Measurements from ENCODE around the gene MIA3.
"Not testable (repeated sequence)": the region's sequence is repeated elsewhere in the genome, so short reads cannot be mapped to it uniquely, and the experiment has no call there.

The MIA3 gene
- 230 reads per million, percentile 93 among the genes with 10 or more reads in this experiment for total RNA-seq

DNA sequence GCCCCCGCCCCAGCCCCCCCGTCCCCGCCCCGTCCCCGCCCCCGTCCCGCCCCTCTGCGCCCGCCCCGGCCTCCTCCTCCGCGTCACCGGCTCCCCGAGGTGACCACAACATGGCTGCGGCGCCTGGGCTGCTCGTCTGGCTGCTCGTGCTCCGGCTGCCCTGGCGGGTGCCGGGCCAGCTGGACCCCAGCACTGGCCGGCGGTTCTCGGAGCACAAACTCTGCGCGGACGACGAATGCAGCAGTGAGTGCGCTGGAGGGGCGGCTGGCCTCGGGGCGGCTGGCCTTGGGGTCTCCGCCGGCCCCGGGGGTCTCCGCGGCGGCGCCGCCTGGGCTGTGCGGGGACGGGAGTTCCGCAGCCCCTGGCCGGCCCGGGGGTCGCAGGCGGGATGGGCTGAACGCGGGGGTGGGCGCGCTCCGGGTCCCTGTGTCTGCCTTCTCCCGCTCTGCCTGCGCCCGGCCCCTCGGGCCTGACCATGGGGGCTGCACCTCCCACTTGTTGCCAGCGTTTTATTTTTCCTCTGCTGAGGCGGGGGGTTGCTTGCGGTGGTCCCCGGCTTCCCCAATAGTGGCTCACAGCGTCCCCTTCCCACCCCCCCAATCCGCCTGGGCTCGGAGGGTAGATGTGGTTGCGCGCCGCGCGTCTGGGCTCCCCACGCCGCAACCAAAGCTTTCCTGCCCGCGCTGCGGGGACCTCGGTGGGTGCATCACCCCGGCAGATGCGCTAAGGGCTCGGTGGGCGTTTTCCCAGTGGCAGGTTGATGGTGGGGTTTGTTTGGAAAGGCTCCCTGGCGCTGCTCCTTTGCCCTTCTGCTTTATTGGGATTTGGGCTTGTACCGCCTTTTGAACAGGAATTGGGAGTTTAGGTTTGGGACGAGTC, at the start of gene MIA3:
Gene MIA3, plus strand, starts transcription at position 97 of the 879 bp plus-strand sequence. Its CDS starts 14 bp downstream, at position 111.
- peak; percentile 81 for DNase-seq

GRCh38 chr1:222570837-222571236, 47.1 kb upstream of the MIA3 start:
- no peak for DNase-seq

DNA sequence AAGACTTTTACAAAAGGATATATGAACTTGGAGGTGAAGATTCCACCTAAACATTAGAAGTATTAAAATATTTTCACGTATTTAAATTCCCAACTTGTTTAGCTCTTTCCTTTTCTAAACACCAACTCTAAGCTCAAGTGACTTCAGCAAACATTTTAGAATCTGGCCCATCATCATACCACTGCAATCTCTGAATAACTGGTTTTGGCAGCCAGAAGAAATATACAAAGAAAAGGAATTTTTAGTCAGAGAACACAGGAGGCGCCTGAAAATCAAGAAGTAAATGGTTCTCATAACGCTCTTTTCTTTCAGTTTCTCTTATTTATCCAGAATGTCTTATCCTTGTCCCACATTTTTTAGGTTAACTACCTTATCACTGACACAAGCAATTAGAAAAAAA, 38.6 kb upstream of the MIA3 start:
- no peak for DNase-seq

- DNase-seq = no peak
Measured at GRCh38 chr1:222582099-222582774, 35.7 kb upstream of the MIA3 start.

DNA sequence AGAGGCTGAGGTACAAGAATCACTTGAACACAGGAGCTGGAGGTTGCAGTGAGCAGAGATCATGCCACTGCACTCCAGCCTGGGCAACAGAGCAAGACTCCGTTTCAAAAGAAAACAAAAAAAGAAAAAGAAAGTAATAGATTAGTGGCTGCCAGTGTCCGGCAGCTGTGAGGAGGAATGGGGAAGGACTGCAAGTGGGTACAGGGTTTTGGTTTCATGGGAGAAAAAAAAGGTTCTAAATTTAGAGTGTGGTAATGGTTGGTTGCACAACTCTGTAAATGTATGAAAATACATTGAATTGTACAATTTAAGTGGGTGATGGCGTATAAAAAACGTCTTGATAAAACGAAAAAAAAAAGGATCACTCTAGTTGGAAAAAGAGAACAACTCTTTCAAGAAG, 34.8 kb upstream of the MIA3 start:
- no peak for DNase-seq

GRCh38 chr1:222586842-222587241, 31.1 kb upstream of the MIA3 start:
- no peak for DNase-seq

- no peak for DNase-seq
Measured at GRCh38 chr1:222588135-222588534, 29.8 kb upstream of the MIA3 start.

DNA sequence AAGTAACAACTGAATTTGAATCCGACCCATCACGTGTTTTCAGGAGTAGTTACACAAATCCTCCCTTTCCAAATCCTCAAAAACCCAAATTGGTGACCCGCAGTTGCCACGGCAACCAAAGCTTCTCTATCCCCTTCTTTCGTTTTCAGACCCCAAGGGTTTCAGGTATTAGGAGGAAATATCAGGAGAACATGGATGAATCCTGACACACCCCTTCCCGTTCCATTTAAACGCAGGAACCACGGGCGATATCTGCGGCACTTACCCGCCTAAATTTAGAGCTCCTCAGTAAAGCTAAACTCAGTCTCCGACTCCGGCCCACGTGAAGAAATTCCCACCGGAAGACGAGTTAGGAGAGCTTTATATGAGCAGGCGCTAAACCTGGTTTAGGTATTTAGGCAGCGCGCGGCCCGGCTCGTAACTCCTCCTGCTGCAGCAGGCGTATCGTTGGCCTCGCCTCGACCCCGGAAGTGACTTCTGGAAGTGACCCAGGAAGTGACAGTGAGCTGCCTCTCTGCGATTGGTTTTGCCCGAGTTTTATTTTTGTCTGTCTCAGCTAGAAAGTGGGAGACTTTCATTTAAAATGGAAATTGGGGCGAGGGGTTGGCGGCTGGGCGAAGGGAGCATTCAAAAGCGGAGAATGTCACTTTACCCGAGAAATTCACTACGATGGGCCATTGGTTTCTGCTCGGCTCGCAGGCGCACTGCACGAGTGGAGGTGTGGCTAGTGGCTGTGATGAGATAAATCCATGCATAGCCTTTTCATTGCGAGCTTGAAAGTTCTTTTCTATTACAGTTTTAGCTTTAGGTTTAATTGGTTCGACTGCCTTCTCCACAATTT, 28.2 kb upstream of the MIA3 start, which contains the start of gene TAF1A:
Gene TAF1A, minus strand, starts transcription at position 472 of the 841 bp plus-strand sequence.
- DNase-seq = peak; percentile 85

- no peak for DNase-seq
Measured at GRCh38 chr1:222592171-222592570, 25.7 kb upstream of the MIA3 start.

DNA sequence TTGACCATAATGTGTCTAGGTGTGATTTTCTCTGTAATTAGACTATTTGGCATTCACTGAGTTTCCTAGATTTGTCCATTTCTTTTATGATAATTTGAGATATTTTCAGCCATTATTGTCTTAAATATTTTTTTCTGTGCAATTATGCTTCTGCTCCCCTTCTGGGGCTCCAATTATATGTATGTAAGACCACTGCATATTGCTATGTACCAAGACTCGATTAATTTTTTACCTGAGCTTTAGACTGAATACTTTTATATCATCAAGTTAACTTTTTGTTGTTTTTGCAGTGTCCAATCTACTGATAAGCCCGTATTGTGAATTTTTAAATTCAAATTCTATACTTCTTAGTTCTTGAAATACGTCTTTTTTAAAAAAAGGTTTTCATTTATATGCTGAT, 23.1 kb upstream of the MIA3 start:
- no peak for DNase-seq

DNA sequence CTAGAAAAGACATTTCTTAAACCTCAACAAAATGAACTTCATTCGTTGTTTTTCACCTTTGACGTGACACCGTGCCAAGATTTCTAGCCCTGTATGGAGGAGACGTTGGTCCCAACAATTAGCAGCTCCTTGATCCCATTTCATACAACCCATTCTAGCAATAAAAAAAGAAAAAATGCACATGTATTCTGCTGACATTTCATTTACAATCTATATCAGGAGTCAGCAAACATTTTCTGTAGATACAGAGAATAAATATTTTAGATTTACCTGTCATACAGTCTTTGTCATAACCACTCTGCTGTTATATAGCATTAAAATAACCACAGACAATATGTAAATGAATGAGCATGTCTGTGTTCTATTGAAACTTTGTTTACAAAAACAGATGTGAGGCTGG, 21.2 kb upstream of the MIA3 start:
- DNase-seq = no peak

DNA sequence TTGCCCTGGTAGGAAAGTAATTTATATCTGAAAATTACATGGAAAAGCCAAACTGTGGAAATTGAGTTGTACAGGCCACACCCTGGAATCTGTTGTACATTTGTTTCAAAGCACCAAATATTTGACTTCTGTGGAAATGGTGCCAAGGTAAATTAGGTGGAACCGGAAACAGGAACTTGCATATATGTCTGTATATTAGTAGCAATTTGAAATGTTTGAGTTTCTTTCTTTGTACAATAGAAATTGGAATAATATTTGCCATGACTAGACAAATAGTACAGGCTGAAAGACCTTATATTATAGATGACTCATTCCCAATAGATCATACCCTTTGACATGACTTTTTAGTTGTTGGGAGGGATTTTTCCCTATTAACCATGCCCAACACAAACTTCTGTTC, 17.6 kb upstream of the MIA3 start:
- DNase-seq = no peak

GRCh38 chr1:222601257-222601656, 16.6 kb upstream of the MIA3 start:
- DNase-seq = no peak

DNA sequence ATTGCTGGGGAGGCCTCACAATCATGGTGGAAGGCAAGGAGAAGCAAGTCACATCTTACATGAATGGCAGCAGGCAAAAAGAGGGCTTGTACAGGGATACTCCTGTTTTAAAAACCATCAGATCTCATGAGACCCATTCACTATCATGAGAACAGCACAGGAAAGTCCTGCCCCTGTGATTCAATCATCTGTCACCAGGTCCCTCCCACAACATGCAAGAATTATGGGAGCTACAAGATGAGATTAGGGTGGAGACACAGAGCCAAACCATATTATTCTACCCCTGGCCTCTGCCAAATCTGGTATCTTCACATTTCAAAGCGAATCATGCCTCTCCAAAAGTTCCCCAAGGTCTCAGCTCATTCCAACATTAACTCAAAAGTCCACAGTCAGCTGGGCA, 11.1 kb upstream of the MIA3 start:
- no peak for DNase-seq

GRCh38 chr1:222609111-222609510, 8.8 kb upstream of the MIA3 start:
- DNase-seq = not testable (repeated sequence)

DNA sequence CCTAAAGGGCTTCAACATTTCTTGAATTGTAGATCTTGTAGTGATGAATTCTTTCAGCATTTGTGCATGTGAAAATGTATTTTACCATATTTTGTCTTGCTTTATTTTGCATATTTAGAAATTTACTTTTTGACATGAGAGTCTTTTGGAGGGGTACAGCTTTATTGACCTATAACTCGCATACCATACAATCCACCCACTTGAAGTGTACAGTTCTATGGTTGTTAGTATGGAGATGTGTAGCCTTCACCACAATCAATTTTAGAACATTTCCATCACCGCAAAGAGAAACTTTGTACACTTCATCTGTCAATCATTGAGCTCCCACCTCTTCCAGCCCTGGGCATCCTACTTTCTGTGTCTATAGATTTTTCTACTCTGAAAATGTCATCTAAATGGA, 7.2 kb upstream of the MIA3 start:
- no peak for DNase-seq

- no peak for DNase-seq
Measured at GRCh38 chr1:222613627-222614026, 4.3 kb upstream of the MIA3 start.

DNA sequence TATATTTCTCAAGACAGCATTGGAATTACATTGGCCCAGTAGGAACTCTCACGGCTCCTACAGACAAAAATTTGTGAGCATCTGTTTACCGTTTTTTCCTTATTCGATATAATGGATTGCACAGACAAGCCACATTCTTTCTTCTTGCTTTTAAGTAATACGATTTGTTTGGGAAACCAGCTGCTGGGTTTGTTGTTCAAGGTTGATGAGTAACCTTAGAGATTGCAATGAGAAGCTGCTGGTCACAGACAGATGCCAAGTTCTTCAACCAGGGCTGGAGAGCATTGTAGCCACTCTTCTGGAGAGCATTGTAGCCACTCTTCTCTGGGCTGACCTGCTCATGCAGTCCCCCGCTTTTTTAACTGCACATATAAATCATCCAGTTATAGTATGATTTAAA, 1.4 kb upstream of the MIA3 start:
- DNase-seq = no peak

GRCh38 chr1:222617367-222617951, 438 bp upstream of the MIA3 start:
- peak; percentile 92 for DNase-seq

- no peak for DNase-seq
Measured at GRCh38 chr1:222618880-222619596, 1.1 kb downstream of the MIA3 start.

DNA sequence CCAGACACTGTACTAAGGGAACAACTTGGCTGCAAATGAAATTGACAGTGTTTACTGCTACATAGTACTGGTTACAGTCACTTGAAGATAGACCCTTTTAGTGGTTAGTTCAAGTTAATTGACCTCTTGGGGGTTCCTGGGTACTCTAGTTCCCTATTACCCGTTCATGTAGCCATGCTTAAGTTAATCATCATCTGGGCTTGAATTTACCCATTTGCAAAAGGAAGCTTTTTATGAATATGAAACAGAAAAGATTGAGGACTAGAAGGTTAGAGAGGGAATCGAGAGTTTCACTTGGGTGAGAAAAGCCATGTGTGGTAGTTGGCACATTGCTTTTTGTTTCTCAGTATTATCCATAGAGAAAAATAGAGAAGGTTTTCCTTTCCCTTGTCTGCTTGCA, 2.7 kb downstream of the MIA3 start:
- no peak for DNase-seq

GRCh38 chr1:222622765-222623164, 4.9 kb downstream of the MIA3 start:
- no peak for DNase-seq
